GM19468 (cell line): ENCODE data around the gene FAM168A.

Experiments
- ATAC-seq: cut with Tn5 transposase; IDR thresholded peaks from one replicate; pipeline ENCODE4 v1.9.1; 2021; ENCODE audit warnings: mild to moderate bottlenecking, moderate library complexity, moderate number of reproducible peaks; ENCODE audit not compliant: unreplicated experiment; ENCODE audit errors: extremely low read depth

The FAM168A gene, protein sequence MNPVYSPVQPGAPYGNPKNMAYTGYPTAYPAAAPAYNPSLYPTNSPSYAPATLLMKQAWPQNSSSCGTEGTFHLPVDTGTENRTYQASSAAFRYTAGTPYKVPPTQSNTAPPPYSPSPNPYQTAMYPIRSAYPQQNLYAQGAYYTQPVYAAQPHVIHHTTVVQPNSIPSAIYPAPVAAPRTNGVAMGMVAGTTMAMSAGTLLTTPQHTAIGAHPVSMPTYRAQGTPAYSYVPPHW

DNA sequence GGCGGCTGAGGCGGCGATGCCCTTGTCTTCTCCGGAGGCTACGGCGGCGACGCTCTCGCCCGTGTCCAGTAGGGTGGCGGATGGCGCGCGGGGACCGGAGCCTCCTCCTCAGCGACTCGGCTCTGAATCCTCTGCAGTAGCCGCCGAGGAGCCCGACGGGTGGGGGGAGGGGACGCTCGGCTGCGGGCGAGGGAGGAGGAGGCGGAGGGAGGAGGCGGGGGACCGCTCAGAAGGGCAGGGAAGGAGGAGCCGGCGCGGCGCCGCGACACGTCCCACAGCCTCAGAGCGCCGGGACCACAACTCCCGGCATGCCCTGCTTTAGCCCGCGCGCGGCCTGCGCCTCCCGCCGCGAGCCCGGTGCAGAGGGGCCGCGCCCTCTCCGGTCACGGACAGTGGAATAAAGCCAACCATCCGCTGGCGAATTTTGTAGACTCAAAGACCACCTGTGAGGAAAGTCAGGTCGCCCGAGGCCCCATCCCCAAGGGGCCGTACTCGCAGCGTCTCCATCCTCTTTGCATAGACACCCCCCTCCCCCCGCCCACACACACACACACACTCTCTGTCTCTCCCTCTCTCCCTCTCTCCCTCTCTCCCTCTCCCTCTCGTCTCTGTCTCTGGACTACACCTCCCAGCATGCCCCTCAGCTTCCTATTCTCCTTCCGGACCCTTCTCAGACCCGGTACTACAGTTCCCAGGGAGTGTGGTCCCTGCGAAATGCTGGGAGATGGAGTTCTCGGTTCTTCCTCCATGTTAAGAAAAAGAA is at the start of gene FAM168A:
FAM168A (minus strand) TSS at position 157 of the 763 bp plus-strand sequence. CDS start 129,638 bp downstream, outside the sequence.
- ATAC-seq, result peak; percentile 71

DNA sequence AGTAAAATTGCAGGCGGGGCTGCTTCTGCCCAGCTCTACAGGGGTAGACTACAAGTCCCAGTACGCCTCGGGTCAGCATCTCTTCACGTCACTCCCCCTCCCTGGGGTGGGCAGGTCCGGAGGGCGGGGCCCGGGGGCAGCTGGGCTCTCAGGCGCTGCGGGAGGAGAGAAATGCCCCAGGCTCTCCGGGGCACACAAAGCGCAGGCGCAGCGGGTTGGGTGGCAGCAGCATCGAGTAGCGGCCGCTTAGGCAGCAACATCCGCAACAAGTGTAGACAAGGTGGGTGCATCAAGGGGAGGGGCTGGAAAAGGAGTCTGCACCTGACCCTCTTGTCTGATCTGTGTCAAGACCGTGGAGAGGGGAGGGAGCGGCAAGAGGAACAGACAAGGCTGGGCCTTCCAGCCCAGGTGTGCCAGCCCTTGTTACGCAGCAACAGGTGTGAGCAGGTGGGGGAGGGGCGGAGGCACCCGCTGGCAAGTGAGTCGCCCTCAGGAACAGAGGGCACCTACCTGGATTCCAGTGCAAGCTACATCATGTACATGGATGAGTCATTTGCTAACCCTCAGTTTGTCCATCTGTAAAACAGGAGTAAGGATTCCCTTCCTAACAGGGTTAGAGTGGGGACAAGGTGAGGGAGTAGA is 49.7 kb upstream of the FAM168A start:
- ATAC-seq, result peak; percentile 88

DNA sequence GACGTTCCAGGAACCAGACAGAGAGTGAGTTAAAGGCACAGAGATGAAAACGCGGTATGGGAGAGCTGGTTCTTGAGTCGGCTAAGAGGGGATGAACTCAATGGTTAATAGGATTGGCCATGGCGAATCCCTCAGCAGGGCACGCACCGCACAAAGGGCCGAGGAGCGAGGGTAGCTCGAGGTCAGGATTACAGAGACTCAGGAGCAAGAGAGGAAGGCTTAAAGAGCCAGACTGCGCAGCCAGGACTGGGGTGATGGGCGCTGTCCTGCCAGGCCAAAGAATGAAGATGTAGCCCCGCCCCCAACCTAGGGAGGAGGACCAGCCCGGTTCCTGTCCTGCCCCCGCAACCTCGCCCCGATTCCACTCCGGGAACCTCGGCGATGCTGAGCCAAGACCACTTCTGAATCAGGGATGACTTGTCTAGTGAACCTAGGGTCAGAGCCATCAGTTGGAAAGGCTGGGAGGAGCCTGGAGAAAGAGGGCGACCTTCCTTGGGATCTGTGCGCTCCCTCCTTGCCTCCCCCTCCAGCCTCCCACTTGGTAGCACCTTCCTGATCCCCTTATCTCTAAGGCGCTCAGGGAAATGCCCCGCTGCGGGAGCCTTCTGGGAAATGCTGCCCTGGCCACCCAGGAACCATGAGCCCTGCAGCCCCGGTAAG is 48.2 kb upstream of the FAM168A start, which contains the start of gene PLEKHB1:
PLEKHB1 (plus strand) TSS at position 610 of the 660 bp plus-strand sequence; CDS start at position 638, 28 bp downstream.
- no peak for ATAC-seq

DNA sequence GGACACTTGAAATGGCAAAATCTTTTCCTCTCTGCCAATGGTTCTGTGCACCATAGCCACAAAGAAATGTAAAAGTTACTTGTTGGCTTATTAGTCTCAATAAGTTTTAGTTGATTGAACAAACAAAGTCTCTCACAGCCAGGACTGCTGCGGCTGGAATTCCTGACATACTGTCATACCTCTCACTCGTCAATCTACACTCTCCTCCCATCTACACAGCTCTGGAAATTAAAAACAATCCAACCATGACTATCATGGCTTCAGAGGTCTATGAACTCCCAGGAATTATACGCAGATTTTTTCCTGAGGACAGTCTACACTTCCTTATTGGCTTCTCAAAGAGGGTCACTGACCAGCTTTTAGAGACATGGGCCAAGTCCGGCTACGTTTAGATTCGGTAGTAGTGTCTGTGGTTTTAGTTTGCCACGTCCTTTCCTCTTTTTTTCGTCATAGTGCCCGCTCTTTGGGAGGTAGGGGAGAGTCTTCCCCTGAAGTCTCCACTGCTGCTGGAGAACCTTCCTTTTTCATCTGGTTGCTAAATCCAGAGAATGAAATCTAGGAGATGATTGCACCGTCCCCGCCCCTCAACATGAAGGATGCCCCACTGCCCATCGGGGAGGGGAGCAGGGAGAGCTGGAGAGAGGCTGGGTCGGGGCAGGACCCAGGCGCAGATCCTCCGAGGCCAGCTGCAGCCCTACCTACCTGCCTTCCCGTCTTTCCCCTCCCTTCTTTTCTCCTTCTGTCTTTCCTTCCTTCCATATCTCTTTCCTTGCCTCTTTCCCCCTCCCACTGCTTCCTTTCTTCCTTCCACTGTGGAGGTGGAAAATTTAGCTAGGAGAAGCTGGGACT is 47.4 kb upstream of the FAM168A start:
- ATAC-seq, result no peak

DNA sequence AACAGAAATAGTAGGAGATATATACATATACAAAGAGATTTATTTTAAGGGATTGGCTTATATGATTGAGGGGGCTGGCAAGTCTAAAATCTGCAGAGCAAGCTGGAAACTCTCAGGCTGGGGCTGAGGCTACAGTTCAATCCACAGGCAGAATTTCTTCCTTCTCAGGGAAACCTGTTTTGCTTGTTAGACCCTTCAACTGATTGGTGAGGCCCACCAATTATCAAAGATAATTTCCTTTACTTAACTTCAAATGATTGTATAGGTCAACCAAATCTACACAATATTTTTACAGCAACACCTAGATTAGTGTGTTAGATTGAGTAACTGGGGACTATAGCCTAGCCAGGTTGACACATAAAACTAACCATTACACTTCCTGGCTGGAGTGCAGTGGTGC is 43.8 kb upstream of the FAM168A start:
- no peak for ATAC-seq

DNA sequence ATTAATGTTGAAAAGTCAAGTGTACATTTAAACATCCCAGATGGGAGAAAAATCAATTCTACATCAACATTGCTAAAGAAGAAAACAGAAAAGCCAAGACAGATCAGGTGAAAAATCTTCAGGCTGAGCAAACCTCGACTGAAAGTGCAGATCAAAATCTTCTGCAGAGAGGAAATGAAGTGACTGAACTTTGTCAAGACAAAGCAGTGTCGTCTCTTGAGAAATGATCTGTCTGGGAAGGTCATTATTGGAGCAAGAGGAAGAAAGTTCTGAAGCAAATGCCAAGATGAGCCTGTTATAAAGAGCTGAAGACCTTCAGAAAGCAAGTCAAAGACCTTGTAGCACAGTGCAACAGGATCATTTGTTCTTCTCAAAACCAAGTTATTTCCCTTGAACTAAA is 42.7 kb upstream of the FAM168A start:
- no peak for ATAC-seq

DNA sequence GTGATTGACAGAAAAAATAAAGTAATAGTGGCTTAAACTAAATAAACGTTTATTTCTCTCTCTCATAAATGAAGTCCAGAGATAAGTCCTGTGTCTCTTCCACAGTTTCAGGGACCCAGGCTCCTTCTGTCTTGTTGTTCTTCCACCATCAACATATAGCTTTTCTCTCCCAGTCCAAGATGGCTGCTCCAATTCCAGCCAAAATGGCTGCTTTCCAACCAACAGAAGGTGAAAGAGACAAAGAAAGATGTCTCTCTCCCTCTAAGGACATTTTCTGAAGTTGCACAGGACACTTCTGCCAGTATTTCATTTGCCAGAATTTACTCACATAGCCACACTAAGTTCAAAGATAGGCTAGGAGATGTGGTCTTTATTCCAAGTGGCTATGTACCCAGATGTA is 39.1 kb upstream of the FAM168A start:
- no peak for ATAC-seq

DNA sequence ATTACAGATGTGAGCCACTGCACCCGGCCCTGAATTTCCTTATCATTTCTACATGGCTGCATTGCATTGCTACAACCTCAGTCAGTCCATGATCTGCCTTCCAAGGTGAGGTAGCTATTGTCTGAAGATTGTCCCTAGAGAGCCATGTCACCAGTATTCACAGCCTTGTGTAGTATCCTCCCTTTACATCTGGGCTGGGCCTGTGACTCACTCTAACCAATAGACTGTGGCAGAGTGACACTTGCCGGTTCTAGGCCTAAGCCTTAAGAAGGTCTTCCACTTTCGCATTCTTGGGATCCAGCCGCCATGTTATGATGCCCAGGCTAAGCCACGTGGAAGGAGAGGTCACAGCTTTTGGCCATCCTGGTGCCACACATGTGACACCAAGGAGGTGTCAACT is 38.3 kb upstream of the FAM168A start:
- no peak for ATAC-seq

DNA sequence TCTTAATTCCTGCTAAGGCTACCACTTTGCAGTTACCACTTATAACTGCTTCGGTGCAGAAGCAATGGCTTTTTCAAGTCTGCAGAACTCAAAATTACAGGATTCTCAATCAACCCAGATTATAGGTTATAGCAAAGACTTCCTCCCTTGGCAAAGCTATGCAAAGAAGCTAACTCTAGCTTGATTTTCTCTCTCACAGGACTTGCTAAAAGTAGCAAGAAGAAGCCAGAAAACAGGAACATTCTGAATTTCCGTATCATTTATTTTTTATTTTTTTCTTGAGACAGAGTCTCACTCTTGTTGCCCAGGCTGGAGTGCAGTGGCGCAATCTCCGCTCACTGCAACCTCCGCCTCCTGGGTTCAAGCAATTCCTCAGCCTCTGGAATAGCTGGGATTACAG is 37.8 kb upstream of the FAM168A start:
- ATAC-seq, result no peak

DNA sequence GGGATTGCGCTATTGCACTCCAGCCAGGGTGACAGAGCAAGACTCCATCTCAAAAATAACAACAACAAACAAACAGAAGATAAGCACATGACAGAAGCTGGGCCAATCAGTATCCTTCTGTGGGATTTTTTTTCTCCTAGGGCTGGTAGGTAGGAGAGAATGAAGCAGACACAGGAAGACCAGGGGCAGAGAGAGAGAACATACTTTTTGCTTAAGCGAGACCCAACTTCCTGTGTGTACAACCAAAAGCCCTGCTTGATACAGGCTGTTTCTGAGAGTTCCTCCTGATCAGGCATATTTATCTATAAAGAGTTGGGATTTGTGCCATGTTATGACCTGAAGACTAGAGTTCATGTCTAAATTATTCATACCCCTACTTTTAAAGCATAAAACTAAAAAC is 36.1 kb upstream of the FAM168A start:
- ATAC-seq, result no peak

DNA sequence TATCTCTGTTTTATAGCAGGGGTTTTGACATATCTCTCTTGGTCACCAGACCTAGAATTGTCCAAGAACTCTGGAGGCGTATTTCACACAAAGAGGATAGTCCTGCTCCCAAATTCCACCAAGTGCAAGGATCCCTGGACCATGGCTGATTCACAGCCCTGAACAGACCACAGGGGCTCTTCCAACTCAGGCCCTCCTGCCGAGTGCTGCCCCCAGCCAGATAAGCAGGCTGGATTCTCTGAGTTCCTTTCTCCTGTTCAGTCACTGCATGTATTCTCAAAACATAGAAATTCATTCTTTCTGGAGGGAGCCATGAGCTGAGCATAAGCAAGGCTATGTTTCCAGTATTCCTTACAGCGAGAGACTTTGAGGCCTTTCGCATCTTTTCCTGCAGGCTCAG is 35.1 kb upstream of the FAM168A start:
- no peak for ATAC-seq

DNA sequence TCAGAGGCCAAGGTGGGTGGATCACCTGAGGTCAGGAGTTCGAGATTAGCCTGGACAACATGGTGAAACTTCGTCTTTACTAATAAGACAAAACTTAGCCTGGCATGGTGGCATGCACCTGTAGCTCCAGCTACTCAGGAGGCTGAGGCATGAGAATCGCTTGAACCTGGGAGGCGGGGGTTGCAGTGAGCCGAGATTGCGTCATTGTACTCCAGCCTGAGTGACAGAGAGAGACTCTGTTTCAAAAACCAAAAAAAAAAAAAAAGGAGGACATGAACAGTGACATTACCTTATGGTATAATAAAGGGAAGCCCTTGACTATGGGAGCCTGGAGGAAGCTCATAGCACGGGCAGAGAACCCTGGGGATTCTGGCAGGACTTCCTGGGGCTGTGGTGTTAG is 32.0 kb upstream of the FAM168A start:
- ATAC-seq, result no peak

DNA sequence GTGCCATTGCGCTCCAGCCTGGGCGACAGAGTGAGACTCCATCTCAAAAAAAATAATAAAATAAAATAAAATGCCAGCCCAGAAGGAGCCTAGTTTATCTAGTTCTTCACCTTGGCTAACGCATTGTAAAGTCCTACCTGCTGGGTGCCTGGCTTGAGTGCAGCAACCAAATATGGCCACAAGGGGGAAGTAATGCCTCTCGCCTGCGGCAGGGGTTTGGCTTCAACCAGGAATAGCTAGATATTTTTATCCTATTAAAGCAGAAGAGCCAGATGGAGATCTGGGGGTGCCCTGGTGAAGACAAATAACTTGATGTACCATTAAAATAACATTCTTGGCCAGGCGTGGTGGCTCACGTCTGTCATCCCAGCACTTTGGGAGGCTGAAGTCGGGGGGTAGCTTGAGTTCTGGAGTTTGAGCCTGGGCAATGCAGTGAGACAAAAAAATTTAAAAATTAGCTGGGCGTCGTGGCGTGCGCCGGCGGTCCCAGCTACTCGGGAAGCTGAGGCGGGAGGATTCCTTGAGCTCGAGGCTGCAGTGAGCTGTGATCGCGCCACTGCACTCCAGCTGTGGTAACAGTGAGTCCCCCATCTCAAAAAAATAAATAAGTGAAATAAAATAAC is 27.9 kb upstream of the FAM168A start:
- ATAC-seq, result no peak

DNA sequence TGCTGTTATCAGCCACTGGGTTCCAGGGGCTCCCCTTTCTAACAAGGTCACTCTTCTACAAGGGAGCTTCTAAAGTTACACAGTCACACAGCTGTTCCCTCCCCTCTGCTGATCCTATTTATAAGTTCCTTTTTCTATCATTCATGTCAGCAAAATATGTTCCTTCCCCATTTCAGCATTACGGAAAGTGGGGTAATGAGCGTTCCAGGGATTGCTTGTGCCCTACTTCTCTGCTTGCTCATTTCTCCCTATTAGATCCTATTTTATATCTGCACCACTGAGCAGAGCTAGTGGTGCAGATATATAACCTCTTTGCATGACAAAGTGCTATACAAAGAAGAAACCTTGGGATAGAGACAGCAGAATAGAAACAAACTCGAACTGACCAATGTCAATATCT is 25.8 kb upstream of the FAM168A start:
- ATAC-seq, result no peak

DNA sequence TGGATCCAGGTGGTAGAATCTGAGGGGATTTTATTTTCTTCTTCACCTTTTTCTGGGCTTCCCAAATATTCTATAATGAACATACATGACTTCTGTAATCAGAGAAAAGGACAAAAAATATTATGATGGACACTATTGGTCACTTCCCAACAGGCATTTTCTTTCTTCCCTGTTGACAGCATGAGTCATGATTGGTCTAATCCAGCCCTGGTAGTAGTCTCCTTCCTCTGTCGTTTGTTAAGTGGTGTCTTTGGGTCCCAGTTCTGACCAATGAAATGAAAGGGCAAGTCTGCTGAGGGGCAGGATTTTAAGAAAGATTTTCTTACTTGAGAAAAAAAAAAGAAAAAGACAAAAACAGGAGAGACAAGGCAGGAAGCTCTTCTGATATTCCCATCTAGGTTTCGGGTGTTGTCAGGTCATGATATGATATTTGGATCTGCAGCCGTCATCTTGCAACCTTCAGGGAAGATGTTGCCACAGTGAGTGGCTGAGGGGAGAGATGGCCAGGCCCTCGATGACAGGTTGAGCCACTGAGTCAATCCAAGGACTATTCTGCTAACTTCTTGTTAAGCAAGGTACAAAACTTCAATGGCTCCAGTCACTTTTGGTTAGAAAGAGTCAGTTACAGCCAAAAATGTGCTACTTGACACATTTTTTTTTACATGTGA is 25.1 kb upstream of the FAM168A start:
- no peak for ATAC-seq

DNA sequence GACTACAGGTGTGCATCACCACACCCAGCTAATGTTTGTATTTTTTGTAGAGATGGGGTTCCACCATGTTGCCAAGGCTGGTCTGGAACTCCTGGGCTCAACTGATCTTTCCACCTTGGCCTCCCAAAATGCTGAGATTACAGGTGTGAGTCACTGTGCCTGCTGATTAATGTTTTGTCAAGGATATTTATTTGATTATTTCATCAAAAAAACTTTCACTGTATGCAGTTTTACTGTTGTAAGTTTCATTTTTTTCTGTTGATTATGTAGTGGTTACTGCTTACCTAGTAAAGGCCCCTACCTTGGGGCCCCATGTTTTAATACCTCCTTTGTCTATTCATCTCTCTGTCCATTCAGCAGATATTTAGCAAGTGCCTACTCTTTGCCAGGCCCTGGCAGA is 16.7 kb upstream of the FAM168A start:
- ATAC-seq, result no peak

DNA sequence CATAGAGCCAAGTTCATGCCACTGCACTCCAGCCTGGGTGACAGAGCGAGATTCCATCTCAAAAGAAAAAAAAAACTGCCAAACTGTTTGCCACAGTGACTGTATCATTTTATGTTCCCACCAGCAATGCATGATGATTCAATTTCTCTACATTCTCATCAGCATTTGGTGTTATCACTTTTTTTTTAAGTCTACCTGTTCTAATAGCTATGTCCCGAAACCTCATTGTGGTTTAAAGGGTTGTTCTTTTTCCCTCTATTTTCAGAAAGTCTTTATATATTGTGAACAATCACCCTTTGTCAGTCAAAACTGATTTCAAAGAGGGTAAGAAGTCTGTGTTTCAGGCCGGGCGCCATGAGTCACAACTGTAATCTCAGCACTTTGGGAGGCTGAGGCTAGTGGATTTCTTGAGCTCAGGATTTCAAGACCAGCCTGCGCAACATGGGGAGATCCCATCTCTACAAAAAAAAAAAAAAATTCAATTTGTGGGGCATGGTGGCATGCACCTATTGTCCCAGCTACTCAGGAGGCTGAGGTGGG is 14.8 kb upstream of the FAM168A start:
- ATAC-seq, result no peak

DNA sequence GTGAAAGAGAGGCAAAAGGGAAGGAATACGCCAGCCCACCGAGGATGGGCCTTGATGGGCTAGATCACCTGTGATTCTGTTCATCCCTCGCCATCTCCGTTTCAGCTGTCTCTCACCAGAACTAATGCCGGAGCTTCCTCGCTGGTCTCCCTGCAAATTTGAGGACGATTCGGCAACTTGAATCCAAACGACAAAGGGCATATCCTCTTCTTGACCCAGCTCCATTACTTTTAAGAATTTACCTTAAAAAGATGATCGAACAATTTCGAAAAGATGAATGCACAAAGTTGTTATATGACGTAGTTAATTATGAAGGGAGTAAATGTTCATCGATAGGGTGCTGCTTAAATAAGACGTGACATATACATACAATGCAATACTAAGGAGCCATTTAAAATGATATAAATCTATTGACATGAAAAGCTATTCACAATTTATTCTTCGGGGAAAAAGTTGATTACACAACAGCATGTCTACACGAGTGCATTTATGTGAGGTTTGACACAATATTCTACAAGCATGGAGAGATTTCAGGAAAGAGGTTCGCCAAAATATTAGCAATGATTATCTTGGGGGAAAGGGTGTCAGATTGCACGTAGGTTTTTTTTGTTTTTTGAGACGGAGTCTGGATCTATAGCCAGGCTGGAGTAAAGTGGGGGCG is 937 bp upstream of the FAM168A start:
- ATAC-seq, result no peak
